Suprapubic skin (tissue), 3 donors: Measurements from ENCODE around the gene CC2D1A.

ENCODE experiments used
- POLR2A ChIP-seq, 2 donors: fragments of 450-650 bp; IDR thresholded peaks; one replicate each; pipeline ENCODE4 v1.6.1; 2017; ENCODE audit warnings: antibody characterized with exemption in 2 of 2, mild to moderate bottlenecking in 2 of 2, moderate library complexity in 2 of 2
- TF ChIP-seq, protein P1 (sequence below), 2 donors: fragments of 200-600 bp in 1 of 2; fragments of 450-650 bp in 1 of 2; sonication (generic) in 1 of 2; IDR thresholded peaks; one replicate each; pipeline ENCODE4 v1.5.1; 2016 to 2019; ENCODE audit warnings: antibody characterized with exemption in 2 of 2, mild to moderate bottlenecking in 1 of 2, moderate library complexity in 1 of 2

DNA sequence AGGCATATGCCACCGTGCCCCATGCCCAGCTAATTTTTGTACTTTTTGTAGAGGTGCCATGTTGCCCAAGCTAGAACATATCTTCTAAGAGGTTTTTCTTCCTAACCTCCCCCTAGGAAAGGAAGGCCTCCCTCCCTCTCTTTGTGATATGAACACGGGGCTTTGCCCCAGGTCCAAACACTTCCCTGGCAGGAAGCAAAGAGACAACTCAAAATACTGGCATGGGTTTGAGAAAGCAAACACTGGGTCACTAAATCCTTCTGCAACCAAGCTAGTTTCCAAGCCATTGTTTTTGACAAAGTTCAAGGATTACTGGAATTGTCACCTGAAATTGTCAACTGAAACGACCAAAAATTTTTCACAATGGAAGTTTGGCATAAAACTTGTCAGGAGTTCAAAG, 8.8 kb downstream of the CC2D1A start:
- TF ChIP-seq POLR2A (IDR thresholded peaks at IDR 0.05), result no peak
- TF ChIP-seq, protein P1, sequence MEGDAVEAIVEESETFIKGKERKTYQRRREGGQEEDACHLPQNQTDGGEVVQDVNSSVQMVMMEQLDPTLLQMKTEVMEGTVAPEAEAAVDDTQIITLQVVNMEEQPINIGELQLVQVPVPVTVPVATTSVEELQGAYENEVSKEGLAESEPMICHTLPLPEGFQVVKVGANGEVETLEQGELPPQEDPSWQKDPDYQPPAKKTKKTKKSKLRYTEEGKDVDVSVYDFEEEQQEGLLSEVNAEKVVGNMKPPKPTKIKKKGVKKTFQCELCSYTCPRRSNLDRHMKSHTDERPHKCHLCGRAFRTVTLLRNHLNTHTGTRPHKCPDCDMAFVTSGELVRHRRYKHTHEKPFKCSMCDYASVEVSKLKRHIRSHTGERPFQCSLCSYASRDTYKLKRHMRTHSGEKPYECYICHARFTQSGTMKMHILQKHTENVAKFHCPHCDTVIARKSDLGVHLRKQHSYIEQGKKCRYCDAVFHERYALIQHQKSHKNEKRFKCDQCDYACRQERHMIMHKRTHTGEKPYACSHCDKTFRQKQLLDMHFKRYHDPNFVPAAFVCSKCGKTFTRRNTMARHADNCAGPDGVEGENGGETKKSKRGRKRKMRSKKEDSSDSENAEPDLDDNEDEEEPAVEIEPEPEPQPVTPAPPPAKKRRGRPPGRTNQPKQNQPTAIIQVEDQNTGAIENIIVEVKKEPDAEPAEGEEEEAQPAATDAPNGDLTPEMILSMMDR (IDR thresholded peaks at IDR 0.05), result no peak
